BE2C (cell line): ENCODE results near the gene TADA1.

Source experiments
- DNase-seq: peaks from one replicate; pipeline ENCODE4 v3.0.0-alpha.2; 2020
- H3K27me3 ChIP-seq: fragments of 250-450 bp; sonication (Bioruptor Pico); 2 replicates; pipeline ENCODE4 v1.5.1; 2020; ENCODE audit warnings: mild to moderate bottlenecking
- H3K36me3 ChIP-seq: fragments of 250-450 bp; sonication (Bioruptor Pico); 2 replicates; pipeline ENCODE4 v1.5.1; 2020; ENCODE audit warnings: mild to moderate bottlenecking
- H3K4me1 ChIP-seq: fragments of 250-450 bp; sonication (Bioruptor Pico); 2 replicates; pipeline ENCODE4 v1.5.1; 2020
- H3K4me3 ChIP-seq: 2 replicates; pipeline ENCODE4 v1.5.1; 2011; ENCODE audit warnings: low read depth, low read length
- H3K9me3 ChIP-seq: fragments of 250-450 bp; sonication (Bioruptor Pico); 2 replicates; pipeline ENCODE4 v1.5.1; 2020
- CTCF ChIP-seq: IDR thresholded peaks from 2 replicates; pipeline ENCODE4 v1.5.1; 2012; ENCODE audit warnings: mild to moderate bottlenecking, low read depth, low read length

TADA1 gene

GRCh38 chr1:166907763-166908162, 31.7 kb upstream of the TADA1 start:
- no peak for TF ChIP-seq CTCF
- no peaks in the 10 kb centered on the region for H3K27me3 ChIP-seq
- DNase-seq, result no peak
- H3K4me3 ChIP-seq, result no peak overlapping the region
- no peaks in the 10 kb centered on the region for H3K9me3 ChIP-seq
- H3K4me1 ChIP-seq, result no peaks in the 10 kb centered on the region
- H3K36me3 ChIP-seq, result no peaks in the 10 kb centered on the region

GRCh38 chr1:166907051-166907450, 31.0 kb upstream of the TADA1 start:
- H3K36me3 ChIP-seq, result no peaks in the 10 kb centered on the region
- no peak for TF ChIP-seq CTCF
- no peaks in the 10 kb centered on the region for H3K9me3 ChIP-seq
- H3K4me1 ChIP-seq, result no peaks in the 10 kb centered on the region
- DNase-seq, result no peak
- H3K27me3 ChIP-seq, result no peaks in the 10 kb centered on the region
- no peak overlapping the region for H3K4me3 ChIP-seq

GRCh38 chr1:166906647-166907046, 30.6 kb upstream of the TADA1 start:
- H3K27me3 ChIP-seq, result no peaks in the 10 kb centered on the region
- H3K4me1 ChIP-seq, result no peaks in the 10 kb centered on the region
- no peaks in the 10 kb centered on the region for H3K9me3 ChIP-seq
- H3K4me3 ChIP-seq, result no peak overlapping the region
- no peak for DNase-seq
- H3K36me3 ChIP-seq, result no peaks in the 10 kb centered on the region
- TF ChIP-seq CTCF, result no peak

GRCh38 chr1:166905900-166906299, 29.8 kb upstream of the TADA1 start:
- no peaks in the 10 kb centered on the region for H3K27me3 ChIP-seq
- H3K36me3 ChIP-seq, result no peaks in the 10 kb centered on the region
- TF ChIP-seq CTCF, result no peak
- H3K4me3 ChIP-seq, result no peak overlapping the region
- no peak for DNase-seq
- no peaks in the 10 kb centered on the region for H3K4me1 ChIP-seq
- no peaks in the 10 kb centered on the region for H3K9me3 ChIP-seq

- no peaks in the 10 kb centered on the region for H3K9me3 ChIP-seq
Observed at GRCh38 chr1:166905136-166905535, 29.1 kb upstream of the TADA1 start.

GRCh38 chr1:166903232-166903631, 27.2 kb upstream of the TADA1 start:
- no peaks in the 10 kb centered on the region for H3K4me1 ChIP-seq
- H3K4me3 ChIP-seq, result no peak overlapping the region
- H3K36me3 ChIP-seq, result no peaks in the 10 kb centered on the region
- DNase-seq, result no peak
- no peaks in the 10 kb centered on the region for H3K9me3 ChIP-seq
- no peaks in the 10 kb centered on the region for H3K27me3 ChIP-seq
- TF ChIP-seq CTCF, result no peak

More at GRCh38 chr1:166905136-166905535, 29.1 kb upstream of the TADA1 start:
- Histone ChIP-seq H3K4me3 (no peak overlapping the region), H3K36me3 (no peaks in the 10 kb centered on the region), H3K27me3 (no peaks in the 10 kb centered on the region), H3K4me1 (no peaks in the 10 kb centered on the region)
- no peak for TF ChIP-seq CTCF
- DNase-seq, result no peak
